Measurements from ENCODE around the gene PRSS53. TPM values are rescaled to one million over a fixed set of nuclear protein-coding genes. Genes with fewer than 3 reads are reported as not detected.

PRSS53 gene
- total and polyA plus RNA-seq, 2 donors from 2014 or later: 0.99 to 2.6 TPM

DNA sequence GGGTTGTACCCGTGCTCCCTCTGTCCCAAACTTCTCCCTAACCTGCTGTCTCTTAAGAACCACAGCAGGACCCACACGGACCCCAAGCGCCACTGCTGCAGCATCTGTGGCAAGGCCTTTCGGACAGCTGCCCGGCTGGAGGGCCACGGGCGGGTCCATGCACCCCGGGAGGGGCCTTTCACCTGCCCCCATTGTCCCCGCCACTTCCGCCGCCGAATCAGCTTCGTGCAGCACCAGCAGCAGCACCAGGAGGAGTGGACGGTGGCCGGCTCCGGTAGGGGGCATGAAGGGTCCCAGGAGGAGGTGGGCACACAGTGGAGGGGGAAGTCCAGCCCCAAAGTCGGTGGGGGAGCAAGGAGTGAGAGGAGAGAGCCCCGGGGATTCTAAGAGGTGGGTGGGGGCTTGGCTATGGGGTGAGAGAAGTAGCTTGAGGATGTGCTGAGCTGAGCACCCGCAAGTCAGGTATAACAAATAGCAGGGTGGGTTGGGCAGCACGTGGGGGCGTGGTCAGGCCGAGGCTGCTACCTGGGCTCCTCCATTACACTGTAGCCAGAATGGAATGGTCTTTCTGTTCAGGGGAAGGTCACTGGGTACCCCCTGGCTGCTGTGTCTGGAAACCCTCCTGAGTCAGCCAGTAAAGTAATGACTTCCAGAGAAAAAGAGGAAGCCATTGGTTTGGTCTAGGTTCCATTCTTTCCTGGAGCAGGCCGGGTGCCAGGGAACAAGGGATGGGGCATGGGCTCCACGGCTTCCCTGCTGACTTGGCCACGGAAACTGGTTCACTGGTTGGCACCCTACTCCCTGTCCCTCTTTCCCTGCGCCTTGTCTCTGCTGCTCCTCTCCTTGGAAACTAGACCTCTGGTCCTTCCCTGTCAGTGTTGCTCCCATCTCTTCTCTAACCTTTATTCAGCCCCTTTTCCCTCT lies 7.1 kb downstream of the PRSS53 start:
- TF ChIP-seq, protein P1, sequence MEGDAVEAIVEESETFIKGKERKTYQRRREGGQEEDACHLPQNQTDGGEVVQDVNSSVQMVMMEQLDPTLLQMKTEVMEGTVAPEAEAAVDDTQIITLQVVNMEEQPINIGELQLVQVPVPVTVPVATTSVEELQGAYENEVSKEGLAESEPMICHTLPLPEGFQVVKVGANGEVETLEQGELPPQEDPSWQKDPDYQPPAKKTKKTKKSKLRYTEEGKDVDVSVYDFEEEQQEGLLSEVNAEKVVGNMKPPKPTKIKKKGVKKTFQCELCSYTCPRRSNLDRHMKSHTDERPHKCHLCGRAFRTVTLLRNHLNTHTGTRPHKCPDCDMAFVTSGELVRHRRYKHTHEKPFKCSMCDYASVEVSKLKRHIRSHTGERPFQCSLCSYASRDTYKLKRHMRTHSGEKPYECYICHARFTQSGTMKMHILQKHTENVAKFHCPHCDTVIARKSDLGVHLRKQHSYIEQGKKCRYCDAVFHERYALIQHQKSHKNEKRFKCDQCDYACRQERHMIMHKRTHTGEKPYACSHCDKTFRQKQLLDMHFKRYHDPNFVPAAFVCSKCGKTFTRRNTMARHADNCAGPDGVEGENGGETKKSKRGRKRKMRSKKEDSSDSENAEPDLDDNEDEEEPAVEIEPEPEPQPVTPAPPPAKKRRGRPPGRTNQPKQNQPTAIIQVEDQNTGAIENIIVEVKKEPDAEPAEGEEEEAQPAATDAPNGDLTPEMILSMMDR (IDR thresholded peaks at IDR 0.05; ENCODE audit: borderline replicate concordance, extremely low read depth, insufficient read depth): no peak
- H3K9ac ChIP-seq (ENCODE audit: low read length in 3 of 3): no peak overlapping the region
- FAIRE-seq (no peak), DNase-seq (no peak)
- intact Hi-C loops (cut with DNase I): no loop called here
- no peaks in the 10 kb centered on the region for H3K9me3 ChIP-seq (ENCODE audit: control insufficient read depth in 2 of 3, insufficient read depth in 1 of 3, low read length in 3 of 3)
- H3K27ac ChIP-seq (ENCODE audit: low read depth in 2 of 2, low read length in 2 of 2): no peak overlapping the region
- peaks cover 4 to 25% (median 20%) of the 10 kb centered on the region in 3 donors for H3K36me3 ChIP-seq (ENCODE audit: control insufficient read depth in 2 of 3, insufficient read depth in 3 of 3, low read length in 3 of 3)
- no peak overlapping the region for H3K4me3 ChIP-seq (ENCODE audit: low read length in 3 of 3)
- H3K4me1 ChIP-seq (ENCODE audit: control insufficient read depth in 2 of 3, insufficient read depth in 2 of 3, low read depth in 1 of 3, low read length in 3 of 3): no peaks in the 10 kb centered on the region
- no peaks in the 10 kb centered on the region for H3K27me3 ChIP-seq (ENCODE audit: control insufficient read depth, insufficient read depth, low read length)

DNA sequence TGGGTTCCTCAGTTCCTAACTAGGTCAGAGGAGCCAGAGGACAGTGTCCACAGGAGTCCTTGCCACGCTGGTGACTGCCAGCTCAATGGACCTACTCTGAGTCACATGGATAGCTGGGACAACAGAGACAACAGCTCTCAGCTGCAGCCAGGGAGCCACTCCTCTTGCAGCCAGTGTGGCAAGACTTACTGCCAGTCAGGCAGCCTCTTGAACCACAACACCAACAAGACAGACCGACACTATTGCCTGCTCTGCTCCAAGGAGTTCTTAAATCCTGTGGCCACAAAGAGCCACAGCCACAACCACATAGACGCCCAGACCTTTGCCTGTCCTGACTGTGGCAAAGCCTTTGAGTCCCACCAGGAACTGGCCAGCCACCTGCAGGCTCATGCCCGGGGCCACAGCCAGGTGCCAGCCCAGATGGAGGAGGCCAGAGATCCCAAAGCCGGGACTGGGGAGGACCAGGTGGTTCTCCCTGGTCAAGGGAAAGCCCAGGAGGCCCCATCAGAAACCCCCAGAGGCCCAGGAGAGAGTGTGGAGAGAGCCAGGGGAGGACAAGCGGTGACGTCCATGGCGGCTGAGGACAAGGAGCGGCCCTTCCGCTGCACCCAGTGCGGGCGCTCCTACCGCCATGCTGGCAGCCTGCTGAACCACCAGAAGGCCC lies 7.9 kb downstream of the PRSS53 start:
- Histone ChIP-seq H3K4me1 (ENCODE audit: control insufficient read depth in 2 of 3, insufficient read depth in 2 of 3, low read depth in 1 of 3, low read length in 3 of 3) (no peaks in the 10 kb centered on the region), H3K4me3 (ENCODE audit: low read length in 3 of 3) (no peak overlapping the region), H3K9ac (ENCODE audit: low read length in 3 of 3) (no peak overlapping the region), H3K9me3 (ENCODE audit: control insufficient read depth in 2 of 3, insufficient read depth in 1 of 3, low read length in 3 of 3) (no peaks in the 10 kb centered on the region), H3K27me3 (ENCODE audit: control insufficient read depth, insufficient read depth, low read length) (no peaks in the 10 kb centered on the region), H3K36me3 (ENCODE audit: control insufficient read depth in 2 of 3, insufficient read depth in 3 of 3, low read length in 3 of 3) (peaks cover 4 to 25% (median 20%) of the 10 kb centered on the region in 3 donors), H3K27ac (ENCODE audit: low read depth in 2 of 2, low read length in 2 of 2) (no peak overlapping the region)
- intact Hi-C loops (cut with DNase I): no loop called here
- TF ChIP-seq, protein P1 (IDR thresholded peaks at IDR 0.05; ENCODE audit: borderline replicate concordance, extremely low read depth, insufficient read depth): no peak
- FAIRE-seq (no peak), DNase-seq (no peak)

DNA sequence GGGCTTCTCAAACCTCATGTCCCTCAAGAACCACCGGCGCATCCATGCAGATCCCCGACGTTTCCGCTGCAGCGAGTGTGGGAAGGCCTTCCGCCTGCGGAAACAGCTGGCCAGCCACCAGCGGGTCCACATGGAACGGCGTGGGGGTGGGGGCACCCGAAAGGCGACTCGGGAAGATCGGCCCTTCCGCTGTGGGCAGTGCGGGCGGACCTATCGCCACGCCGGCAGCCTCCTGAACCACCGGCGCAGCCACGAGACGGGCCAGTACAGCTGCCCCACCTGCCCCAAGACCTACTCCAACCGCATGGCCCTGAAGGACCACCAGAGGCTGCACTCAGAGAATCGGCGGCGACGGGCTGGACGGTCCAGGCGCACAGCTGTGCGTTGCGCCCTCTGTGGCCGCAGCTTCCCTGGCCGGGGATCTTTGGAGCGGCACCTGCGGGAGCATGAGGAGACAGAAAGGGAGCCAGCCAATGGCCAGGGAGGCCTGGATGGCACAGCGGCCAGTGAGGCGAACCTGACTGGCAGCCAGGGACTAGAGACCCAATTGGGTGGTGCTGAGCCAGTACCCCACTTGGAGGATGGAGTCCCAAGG lies 8.6 kb downstream of the PRSS53 start:
- Histone ChIP-seq H3K4me3 (ENCODE audit: low read length in 3 of 3) (no peak overlapping the region), H3K36me3 (ENCODE audit: control insufficient read depth in 2 of 3, insufficient read depth in 3 of 3, low read length in 3 of 3) (peaks cover 4 to 25% (median 20%) of the 10 kb centered on the region in 3 donors), H3K27me3 (ENCODE audit: control insufficient read depth, insufficient read depth, low read length) (no peaks in the 10 kb centered on the region), H3K27ac (ENCODE audit: low read depth in 2 of 2, low read length in 2 of 2) (no peak overlapping the region), H3K4me1 (ENCODE audit: control insufficient read depth in 2 of 3, insufficient read depth in 2 of 3, low read depth in 1 of 3, low read length in 3 of 3) (peaks cover 0 to 3% (median 0%) of the 10 kb centered on the region in 3 donors), H3K9me3 (ENCODE audit: control insufficient read depth in 2 of 3, insufficient read depth in 1 of 3, low read length in 3 of 3) (no peaks in the 10 kb centered on the region), H3K9ac (ENCODE audit: low read length in 3 of 3) (no peak overlapping the region)
- TF ChIP-seq, protein P1 (IDR thresholded peaks at IDR 0.05; ENCODE audit: borderline replicate concordance, extremely low read depth, insufficient read depth): no peak
- DNase-seq (no peak), FAIRE-seq (no peak)
- intact Hi-C loops (cut with DNase I): no loop called here

Measured in kidney (tissue), 14 donors.